GM12873 (cell line): Measurements from ENCODE around the gene ACADL.

Source experiments
- TF ChIP-seq, protein P1 (sequence below): IDR thresholded peaks from 2 replicates; pipeline ENCODE4 v1.5.1; 2012; ENCODE audit warnings: low read depth, mild to moderate bottlenecking, moderate library complexity, low read length, control low read depth; ENCODE audit not compliant: insufficient read depth; ENCODE audit errors: missing control alignments

Gene ACADL

DNA sequence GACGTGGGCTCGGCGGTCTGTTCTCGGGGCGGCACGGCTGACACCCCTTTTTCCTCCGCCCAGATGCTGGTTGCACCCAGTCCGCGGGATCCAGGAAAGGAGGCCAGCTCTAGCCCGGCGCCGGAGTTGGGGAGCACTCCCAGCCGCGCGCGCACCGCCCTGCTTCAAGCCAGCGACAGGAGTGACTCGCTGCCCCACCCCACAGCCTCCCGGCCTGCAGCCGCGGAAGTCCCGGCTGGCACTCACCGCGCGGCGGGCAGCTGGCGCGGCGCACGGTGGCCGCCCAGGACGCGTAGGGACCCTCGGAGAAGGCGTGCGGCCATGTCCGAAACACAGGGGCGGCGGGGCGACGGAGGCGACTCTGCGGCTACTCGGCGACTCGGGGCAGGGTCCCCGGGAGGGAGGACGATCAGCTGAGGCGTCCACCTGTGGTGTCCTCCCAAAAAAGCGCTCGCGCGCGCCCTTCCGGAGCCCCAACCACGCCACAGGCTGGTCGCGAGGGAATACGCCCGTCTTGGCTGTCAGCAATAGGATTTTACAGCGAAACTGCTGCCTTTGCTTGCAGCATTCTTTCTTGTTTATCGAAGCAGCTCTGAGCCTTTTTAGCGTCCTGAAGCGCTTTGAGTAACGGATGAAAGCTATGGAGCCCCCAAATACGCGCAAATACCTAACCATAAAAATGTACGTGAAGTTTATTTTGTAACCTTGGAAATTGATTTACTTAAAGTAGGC is at the start of gene ACADL:
Gene ACADL (minus strand): TSS at position 507 of the 732 bp plus-strand sequence. CDS start 184 bp downstream, at position 323.
- TF ChIP-seq, protein P1, sequence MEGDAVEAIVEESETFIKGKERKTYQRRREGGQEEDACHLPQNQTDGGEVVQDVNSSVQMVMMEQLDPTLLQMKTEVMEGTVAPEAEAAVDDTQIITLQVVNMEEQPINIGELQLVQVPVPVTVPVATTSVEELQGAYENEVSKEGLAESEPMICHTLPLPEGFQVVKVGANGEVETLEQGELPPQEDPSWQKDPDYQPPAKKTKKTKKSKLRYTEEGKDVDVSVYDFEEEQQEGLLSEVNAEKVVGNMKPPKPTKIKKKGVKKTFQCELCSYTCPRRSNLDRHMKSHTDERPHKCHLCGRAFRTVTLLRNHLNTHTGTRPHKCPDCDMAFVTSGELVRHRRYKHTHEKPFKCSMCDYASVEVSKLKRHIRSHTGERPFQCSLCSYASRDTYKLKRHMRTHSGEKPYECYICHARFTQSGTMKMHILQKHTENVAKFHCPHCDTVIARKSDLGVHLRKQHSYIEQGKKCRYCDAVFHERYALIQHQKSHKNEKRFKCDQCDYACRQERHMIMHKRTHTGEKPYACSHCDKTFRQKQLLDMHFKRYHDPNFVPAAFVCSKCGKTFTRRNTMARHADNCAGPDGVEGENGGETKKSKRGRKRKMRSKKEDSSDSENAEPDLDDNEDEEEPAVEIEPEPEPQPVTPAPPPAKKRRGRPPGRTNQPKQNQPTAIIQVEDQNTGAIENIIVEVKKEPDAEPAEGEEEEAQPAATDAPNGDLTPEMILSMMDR = no peak

DNA sequence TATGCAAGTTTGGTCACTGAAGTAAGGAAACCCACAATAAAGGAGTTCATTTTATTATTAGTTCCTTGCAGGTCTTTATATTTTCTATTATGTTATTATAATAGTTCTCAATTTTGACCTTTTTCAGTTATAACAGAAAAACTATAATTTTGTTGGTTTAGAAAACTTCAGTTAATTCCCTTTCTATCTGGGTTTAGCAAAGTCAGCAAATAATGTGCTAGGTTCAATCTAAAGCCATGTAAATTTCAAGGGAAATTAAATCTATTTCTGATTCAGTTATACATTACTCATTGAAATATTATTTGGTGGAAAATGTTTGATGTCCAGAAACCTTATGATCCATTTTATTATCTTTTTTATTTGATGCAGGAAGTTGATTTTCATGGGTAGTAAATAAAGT is 46.1 kb upstream of the ACADL start:
- TF ChIP-seq, protein P1 = no peak

DNA sequence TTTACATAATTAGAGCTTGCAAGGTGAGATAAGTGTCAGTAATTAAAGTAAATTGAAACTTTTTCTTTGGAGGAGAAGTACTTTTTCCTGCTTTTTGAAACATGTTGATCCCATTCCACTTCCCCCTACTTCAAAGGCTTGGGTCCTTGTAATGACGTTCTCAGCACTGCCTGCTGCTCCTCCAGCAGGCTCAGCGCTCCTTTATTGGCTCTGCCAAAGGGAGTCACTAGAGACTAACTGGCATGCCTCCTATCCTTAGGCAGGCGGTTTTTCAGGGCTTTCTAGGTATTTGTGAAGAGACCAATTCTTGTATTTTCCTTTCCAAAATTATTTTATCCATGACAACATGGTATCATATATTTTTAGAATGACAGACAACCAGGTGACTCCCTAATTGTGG is 43.9 kb upstream of the ACADL start:
- TF ChIP-seq, protein P1 = no peak

DNA sequence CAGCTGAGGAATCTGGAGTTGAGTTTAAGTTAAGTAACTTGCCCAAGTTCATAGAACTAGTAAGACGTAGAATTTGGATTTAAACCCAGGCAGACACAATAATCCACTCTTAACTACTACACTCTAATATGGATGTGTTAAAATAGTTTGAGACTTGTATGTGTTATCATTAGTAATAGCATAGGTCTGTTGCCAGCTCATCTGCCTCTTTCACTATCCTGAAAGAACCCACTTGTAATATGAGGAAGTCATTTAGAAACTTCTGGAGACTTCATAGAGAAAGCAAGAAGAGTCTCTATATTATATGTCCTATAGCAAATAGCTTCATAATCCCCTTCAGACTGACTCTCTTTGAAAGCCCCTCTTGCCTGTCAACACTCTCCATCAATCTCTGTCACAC is 43.0 kb upstream of the ACADL start:
- TF ChIP-seq, protein P1 = no peak

DNA sequence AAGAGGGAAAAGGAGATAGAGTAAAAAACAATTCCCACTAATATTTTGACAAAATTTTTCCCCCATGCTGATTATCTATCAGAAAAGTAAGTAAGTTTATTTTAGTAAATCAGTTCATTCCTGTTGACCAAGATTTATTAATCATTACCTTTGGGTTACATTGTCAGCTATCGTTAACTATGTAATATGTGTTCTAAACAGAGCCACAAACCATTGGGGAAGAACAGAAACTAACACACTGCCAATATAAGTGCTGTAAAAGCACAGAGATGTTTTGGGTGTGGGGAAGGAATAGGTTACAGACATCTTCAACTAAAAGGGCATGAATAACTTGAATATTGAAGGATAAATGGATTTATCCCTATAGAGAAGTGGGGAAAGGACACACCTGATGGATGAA is 42.5 kb upstream of the ACADL start:
- TF ChIP-seq, protein P1 = no peak

DNA sequence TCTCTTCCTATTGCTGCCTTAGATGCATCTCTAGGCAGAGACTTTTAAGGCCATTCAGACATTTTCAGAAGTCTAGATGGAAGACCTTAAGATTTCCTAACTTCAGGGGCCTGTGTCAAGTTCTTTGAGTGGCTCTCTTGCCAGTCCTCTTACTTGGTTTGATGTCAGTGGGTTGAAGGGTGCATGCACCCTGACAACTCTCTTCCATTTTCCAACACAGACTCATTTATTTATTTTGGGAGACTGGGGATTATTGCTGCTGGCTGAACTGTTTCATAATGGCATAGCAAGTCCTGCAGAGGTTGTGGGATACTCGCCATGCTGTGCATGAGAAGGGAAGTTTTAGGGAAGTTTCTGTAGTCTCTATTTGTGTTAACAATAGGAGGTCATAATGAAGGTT is 39.0 kb upstream of the ACADL start:
- TF ChIP-seq, protein P1 = no peak

DNA sequence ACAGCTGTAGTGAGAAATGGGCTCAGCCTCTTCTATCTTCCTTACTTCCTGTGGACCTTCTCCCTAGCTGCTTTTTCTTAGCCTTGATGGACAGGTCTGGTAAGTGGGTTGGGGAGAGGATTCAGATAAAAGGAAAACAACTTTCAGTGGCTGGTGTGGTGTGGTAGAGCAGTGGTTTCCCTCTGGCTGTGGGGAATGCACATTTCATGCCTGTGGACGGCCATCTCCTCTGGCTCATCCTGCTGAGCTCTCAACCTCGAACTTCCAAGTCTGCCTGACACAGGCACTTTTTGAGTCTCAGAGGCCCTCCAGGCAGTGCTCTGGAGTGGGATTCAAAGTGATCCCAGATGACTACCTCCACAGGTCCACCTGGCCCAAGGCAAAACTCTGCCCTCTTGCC is 38.6 kb upstream of the ACADL start:
- TF ChIP-seq, protein P1 = no peak
